ENCODE data around the gene SNRPE. TPM values are rescaled to one million over a fixed set of nuclear protein-coding genes. Genes with fewer than 3 reads are reported as not detected.

SNRPE gene
- polyA plus RNA-seq, 1 donor (not counting 4 experiments of a cell fraction or from before 2014, with no cell fraction given), result 235 TPM

DNA sequence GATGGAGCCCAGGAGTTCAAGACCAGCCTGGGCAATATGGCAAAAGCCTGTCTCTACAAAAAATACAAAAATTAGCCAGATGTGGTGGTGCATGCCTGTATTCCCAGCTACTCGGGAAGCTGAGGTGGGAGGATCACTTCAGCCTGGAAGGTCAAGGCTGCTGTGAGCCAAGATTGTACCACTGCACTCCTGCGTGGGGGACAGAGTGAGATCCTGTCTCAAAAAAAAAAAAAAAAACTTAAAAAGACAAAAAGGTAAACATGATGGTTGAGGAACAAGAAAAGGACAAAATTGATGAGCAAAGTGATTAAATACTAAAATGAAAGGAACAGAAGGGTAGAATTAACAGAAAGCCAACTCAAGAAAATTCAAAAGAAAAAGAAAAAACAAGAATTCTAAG is 30.6 kb downstream of the SNRPE start:
- FAIRE-seq, result no peak
- Histone ChIP-seq H3K4me3 (ENCODE audit: control insufficient read depth in 2 of 3, extremely low read depth in 1 of 3, insufficient read depth in 2 of 3, low read depth in 1 of 3, low read length in 3 of 3) (no peak overlapping the region), H3K27me3 (ENCODE audit: control insufficient read depth, extremely low read depth, insufficient read depth, low read length) (no peaks in the 10 kb centered on the region), H3K9ac (ENCODE audit: control insufficient read depth, extremely low read depth, insufficient read depth, low read length) (no peak overlapping the region), H3K4me2 (ENCODE audit: control insufficient read depth, extremely low read depth, insufficient read depth, low read depth, low read length) (no peak overlapping the region), H3K9me3 (ENCODE audit: control insufficient read depth, low read depth, low read length) (no peaks in the 10 kb centered on the region), H4K20me1 (ENCODE audit: control insufficient read depth, extremely low read depth, insufficient read depth, low read length) (no peaks in the 10 kb centered on the region), H3K4me1 (ENCODE audit: control insufficient read depth, extremely low read depth, insufficient read depth, low read length) (peaks cover 17% of the 10 kb centered on the region), H3K27ac (ENCODE audit: control insufficient read depth, insufficient read depth, low read length) (no peak overlapping the region), H3K36me3 (ENCODE audit: control insufficient read depth in 2 of 2, extremely low read depth in 1 of 2, insufficient read depth in 2 of 2, low read length in 2 of 2) (no peaks in the 10 kb centered on the region), H3K9me1 (ENCODE audit: control insufficient read depth, extremely low read depth, insufficient read depth, low read length) (no peaks in the 10 kb centered on the region), H3K79me2 (ENCODE audit: control insufficient read depth, insufficient read depth, low read length) (no peaks in the 10 kb centered on the region), H2AFZ (ENCODE audit: control insufficient read depth, low read length) (no peak overlapping the region)
- dilution Hi-C loops (cut with MboI; ENCODE audit: extremely low pct_ligation_motif_present, low sequenced_read_pairs), result no loop called here
- no peak for DNase-seq (ENCODE audit: low read depth, low spot score)
- TF ChIP-seq EZH2 (IDR thresholded peaks at IDR 0.05; ENCODE audit: low read length), result no peak
- TF ChIP-seq, protein P1, sequence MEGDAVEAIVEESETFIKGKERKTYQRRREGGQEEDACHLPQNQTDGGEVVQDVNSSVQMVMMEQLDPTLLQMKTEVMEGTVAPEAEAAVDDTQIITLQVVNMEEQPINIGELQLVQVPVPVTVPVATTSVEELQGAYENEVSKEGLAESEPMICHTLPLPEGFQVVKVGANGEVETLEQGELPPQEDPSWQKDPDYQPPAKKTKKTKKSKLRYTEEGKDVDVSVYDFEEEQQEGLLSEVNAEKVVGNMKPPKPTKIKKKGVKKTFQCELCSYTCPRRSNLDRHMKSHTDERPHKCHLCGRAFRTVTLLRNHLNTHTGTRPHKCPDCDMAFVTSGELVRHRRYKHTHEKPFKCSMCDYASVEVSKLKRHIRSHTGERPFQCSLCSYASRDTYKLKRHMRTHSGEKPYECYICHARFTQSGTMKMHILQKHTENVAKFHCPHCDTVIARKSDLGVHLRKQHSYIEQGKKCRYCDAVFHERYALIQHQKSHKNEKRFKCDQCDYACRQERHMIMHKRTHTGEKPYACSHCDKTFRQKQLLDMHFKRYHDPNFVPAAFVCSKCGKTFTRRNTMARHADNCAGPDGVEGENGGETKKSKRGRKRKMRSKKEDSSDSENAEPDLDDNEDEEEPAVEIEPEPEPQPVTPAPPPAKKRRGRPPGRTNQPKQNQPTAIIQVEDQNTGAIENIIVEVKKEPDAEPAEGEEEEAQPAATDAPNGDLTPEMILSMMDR (optimal IDR thresholded peaks at IDR 0.05 in 1 of 3, IDR thresholded peaks at IDR 0.05 in 1 of 3, conservative IDR thresholded peaks at IDR 0.05 in 1 of 3; ENCODE audit: extremely low read depth in 1 of 3, insufficient read depth in 2 of 3, low read length in 3 of 3), result no peak

DNA sequence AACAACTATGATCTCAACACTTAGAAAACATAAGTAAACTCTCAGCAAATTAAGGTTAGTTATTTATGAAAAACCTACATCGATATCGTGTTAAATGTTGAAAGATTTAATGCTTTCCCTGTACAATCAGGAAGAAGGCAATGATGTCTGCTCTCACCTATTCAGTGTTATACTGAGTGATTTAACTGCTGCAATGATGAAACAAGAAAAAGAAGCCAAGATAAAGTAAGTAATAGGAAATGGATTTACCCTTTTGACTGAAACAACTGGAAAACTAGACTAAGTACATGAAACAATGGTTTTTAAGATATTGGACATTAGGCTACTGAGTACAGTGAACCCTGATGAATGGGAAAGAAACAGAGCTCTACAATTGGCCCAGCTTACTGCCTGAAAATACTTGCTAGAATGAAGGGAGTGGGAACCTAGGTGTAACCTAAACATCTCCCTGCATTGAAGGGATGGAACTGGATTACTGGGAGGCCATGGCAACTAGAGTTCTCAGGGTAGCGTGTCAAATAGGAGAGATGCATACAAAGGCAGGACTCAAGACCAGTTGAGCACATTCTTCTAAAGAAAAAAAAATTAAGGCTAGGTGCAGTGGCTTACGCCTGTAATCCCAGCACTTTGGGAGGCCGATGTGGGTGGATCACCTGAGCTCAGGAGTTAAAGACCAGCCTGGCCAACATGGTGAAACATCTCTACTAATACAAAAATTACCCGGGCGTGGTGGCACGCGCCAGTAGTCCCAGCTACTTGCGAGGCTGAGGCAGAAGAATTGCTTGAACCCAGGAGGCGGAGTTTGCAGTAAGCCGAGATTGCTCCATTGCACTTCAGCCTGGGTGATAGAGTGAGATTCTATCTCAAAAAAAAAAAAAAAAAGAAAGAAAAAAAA is 37.3 kb downstream of the SNRPE start:
- H3K9ac ChIP-seq (ENCODE audit: control insufficient read depth, extremely low read depth, insufficient read depth, low read length), result no peak overlapping the region
- no peak for TF ChIP-seq EZH2 (IDR thresholded peaks at IDR 0.05; ENCODE audit: low read length)
- TF ChIP-seq, protein P1 (optimal IDR thresholded peaks at IDR 0.05 in 1 of 3, IDR thresholded peaks at IDR 0.05 in 1 of 3, conservative IDR thresholded peaks at IDR 0.05 in 1 of 3; ENCODE audit: extremely low read depth in 1 of 3, insufficient read depth in 2 of 3, low read length in 3 of 3), result no peak
- H3K36me3 ChIP-seq (ENCODE audit: control insufficient read depth in 2 of 2, extremely low read depth in 1 of 2, insufficient read depth in 2 of 2, low read length in 2 of 2), result no peaks in the 10 kb centered on the region
- H4K20me1 ChIP-seq (ENCODE audit: control insufficient read depth, extremely low read depth, insufficient read depth, low read length), result no peaks in the 10 kb centered on the region
- DNase-seq (ENCODE audit: low read depth, low spot score) (no peak), FAIRE-seq (no peak)
- no peak overlapping the region for H3K27ac ChIP-seq (ENCODE audit: control insufficient read depth, insufficient read depth, low read length)
- H3K4me3 ChIP-seq (ENCODE audit: control insufficient read depth in 2 of 3, extremely low read depth in 1 of 3, insufficient read depth in 2 of 3, low read depth in 1 of 3, low read length in 3 of 3), result no peak overlapping the region
- H3K9me1 ChIP-seq (ENCODE audit: control insufficient read depth, extremely low read depth, insufficient read depth, low read length), result no peaks in the 10 kb centered on the region
- no peaks in the 10 kb centered on the region for H3K9me3 ChIP-seq (ENCODE audit: control insufficient read depth, low read depth, low read length)
- no peaks in the 10 kb centered on the region for H3K27me3 ChIP-seq (ENCODE audit: control insufficient read depth, extremely low read depth, insufficient read depth, low read length)
- peak overlapping the region; percentile 15 for H2AFZ ChIP-seq (ENCODE audit: control insufficient read depth, low read length)
- dilution Hi-C loops (cut with MboI; ENCODE audit: extremely low pct_ligation_motif_present, low sequenced_read_pairs), result no loop called here
- H3K4me2 ChIP-seq (ENCODE audit: control insufficient read depth, extremely low read depth, insufficient read depth, low read depth, low read length), result no peak overlapping the region
- no peaks in the 10 kb centered on the region for H3K4me1 ChIP-seq (ENCODE audit: control insufficient read depth, extremely low read depth, insufficient read depth, low read length)
- H3K79me2 ChIP-seq (ENCODE audit: control insufficient read depth, insufficient read depth, low read length), result no peaks in the 10 kb centered on the region

Data from keratinocyte (primary cell).